Skeletal muscle satellite cell (primary cell): ENCODE results near the gene NUDT9.
"Not testable (repeated sequence)": the region's sequence is repeated elsewhere in the genome, so short reads cannot be mapped to it uniquely, and the experiment has no call there.

Experiments used
- H3K27me3 ChIP-seq: 2 replicates; pipeline ENCODE4 v1.7.0; 2013; ENCODE audit warnings: low read length; ENCODE audit not compliant: control insufficient read depth, insufficient read depth
- H3K36me3 ChIP-seq: 2 replicates; pipeline ENCODE4 v1.7.0; 2013; ENCODE audit warnings: mild to moderate bottlenecking, control low read depth, low read length; ENCODE audit not compliant: insufficient read depth
- H3K4me1 ChIP-seq: 2 replicates; pipeline ENCODE4 v1.7.0; 2013; ENCODE audit warnings: low read length; ENCODE audit not compliant: control insufficient read depth, insufficient read depth
- H3K4me2 ChIP-seq: 2 replicates; pipeline ENCODE4 v1.7.0; 2013; ENCODE audit warnings: mild to moderate bottlenecking, low read length
- H3K4me3 ChIP-seq: 2 replicates; pipeline ENCODE4 v1.7.0; 2013; ENCODE audit warnings: low read length
- H3K9ac ChIP-seq: 2 replicates; pipeline ENCODE4 v1.7.0; 2013; ENCODE audit warnings: mild to moderate bottlenecking, low read depth, low read length, moderate library complexity
- H3K9me3 ChIP-seq: replicated peaks from 2 replicates; pipeline ENCODE4 v1.7.0; 2013; ENCODE audit warnings: mild to moderate bottlenecking, control low read depth, low read length

NUDT9 gene

GRCh38 chr4:87409420-87409939, 12.9 kb upstream of the NUDT9 start:
- H3K4me3 ChIP-seq, result no peak overlapping the region
- no peaks in the 10 kb centered on the region for H3K36me3 ChIP-seq
- H3K4me2 ChIP-seq, result no peak overlapping the region
- H3K9ac ChIP-seq, result no peak overlapping the region
- H3K9me3 ChIP-seq, result no peaks in the 10 kb centered on the region
- peaks cover 33% of the 10 kb centered on the region for H3K27me3 ChIP-seq
- no peaks in the 10 kb centered on the region for H3K4me1 ChIP-seq

GRCh38 chr4:87410157-87410556, 12.2 kb upstream of the NUDT9 start:
- H3K9ac ChIP-seq, result no peak overlapping the region
- no peaks in the 10 kb centered on the region for H3K9me3 ChIP-seq
- H3K27me3 ChIP-seq, result peaks cover 27% of the 10 kb centered on the region
- H3K36me3 ChIP-seq, result no peaks in the 10 kb centered on the region
- no peaks in the 10 kb centered on the region for H3K4me1 ChIP-seq
- H3K4me2 ChIP-seq, result no peak overlapping the region
- no peak overlapping the region for H3K4me3 ChIP-seq

- no peak overlapping the region for H3K4me2 ChIP-seq
Measured at GRCh38 chr4:87410679-87411078, 11.7 kb upstream of the NUDT9 start.

GRCh38 chr4:87414816-87415215, 7.6 kb upstream of the NUDT9 start:
- H3K4me1 ChIP-seq, result no peaks in the 10 kb centered on the region
- H3K4me2 ChIP-seq, result no peak overlapping the region
- no peak overlapping the region for H3K9ac ChIP-seq
- peaks cover 5% of the 10 kb centered on the region for H3K27me3 ChIP-seq
- H3K9me3 ChIP-seq, result no peaks in the 10 kb centered on the region
- H3K36me3 ChIP-seq, result no peaks in the 10 kb centered on the region
- no peak overlapping the region for H3K4me3 ChIP-seq

More at GRCh38 chr4:87410679-87411078, 11.7 kb upstream of the NUDT9 start:
- Histone ChIP-seq H3K4me1 (no peaks in the 10 kb centered on the region), H3K4me3 (no peak overlapping the region), H3K9me3 (no peaks in the 10 kb centered on the region), H3K9ac (no peak overlapping the region), H3K27me3 (peaks cover 23% of the 10 kb centered on the region), H3K36me3 (no peaks in the 10 kb centered on the region)

DNA sequence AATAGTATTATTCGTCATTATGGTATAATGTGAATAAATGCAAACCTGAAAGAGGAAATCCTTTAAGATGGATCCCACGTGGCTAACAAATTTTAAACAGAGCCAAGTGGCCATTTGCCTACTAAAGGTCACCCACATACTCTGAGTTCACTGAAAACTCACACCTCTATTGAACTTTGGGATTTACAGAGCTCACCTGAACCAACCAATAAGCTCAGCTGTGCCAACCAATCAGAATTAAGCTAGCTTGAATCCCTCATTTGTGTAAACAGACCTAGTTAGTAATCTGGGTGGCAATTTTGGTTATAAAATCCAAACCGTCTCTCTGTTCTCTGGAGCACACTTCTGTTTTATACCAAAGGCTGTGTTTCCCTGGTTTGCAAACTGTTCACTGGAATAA, 5.4 kb upstream of the NUDT9 start:
- Histone ChIP-seq H3K4me2 (no peak overlapping the region), H3K27me3 (peaks cover 3% of the 10 kb centered on the region), H3K4me1 (peaks cover 4% of the 10 kb centered on the region), H3K4me3 (no peak overlapping the region), H3K9ac (no peak overlapping the region), H3K9me3 (no peaks in the 10 kb centered on the region), H3K36me3 (no peaks in the 10 kb centered on the region)

DNA sequence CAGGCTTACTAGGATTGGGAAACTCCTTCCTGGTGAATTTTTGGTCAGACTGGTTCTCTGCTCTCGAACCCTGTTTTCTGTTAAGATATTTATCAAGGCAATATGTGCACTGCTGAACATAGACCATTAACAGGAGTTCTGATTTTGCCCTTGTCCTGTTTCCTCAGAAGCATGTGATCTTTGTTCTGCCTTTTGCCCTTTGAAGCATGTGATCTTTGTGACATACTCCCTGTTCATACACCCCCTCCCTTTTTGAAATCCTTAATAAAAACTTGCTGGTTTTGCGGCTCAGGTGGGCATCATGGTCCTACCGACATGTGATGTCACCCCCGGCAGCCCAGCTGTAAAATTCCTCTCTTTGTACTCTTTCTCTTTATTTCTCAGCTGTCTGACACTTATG, 4.0 kb upstream of the NUDT9 start:
- not testable (repeated sequence) for H3K9ac ChIP-seq, H3K4me3 ChIP-seq, H3K4me1 ChIP-seq, H3K27me3 ChIP-seq, H3K4me2 ChIP-seq, H3K9me3 ChIP-seq, H3K36me3 ChIP-seq

DNA sequence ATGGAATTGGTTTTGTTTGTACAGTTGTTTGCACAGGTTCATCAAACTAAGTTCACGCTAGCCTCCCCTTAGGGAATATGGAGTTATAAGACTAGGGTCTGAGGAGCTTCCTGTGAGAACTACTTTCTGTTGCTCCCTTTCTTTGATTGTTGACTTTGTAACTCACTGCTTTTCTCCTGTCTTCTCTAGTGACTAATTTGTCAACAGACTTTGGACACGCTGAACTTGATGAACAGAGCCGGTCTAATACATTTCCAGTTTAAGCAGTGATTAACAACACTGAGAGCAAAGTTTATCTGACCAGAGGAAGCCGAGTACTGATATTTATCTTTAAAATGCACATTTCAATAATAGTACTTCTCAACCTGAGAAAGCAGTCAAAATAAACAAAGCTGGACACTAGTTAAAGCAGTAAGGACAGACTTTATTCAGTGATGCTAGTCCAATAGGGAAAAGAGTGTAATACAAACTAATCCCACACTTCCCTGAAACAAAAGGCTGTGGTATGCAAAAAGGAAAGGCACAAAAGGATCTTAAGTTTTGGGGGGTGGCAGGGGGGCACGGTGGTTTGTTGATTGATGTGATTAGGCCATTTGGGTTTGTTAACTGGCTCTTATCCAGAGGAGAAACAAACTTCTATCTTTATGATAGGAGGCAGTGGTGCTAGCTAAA, 2.7 kb upstream of the NUDT9 start:
- Histone ChIP-seq H3K4me3 (no peak overlapping the region), H3K4me2 (no peak overlapping the region), H3K36me3 (no peaks in the 10 kb centered on the region), H3K27me3 (no peaks in the 10 kb centered on the region), H3K4me1 (peaks cover 9% of the 10 kb centered on the region), H3K9ac (no peak overlapping the region), H3K9me3 (no peaks in the 10 kb centered on the region)

- Histone ChIP-seq H3K4me2 (no peak overlapping the region), H3K4me3 (no peak overlapping the region), H3K36me3 (no peaks in the 10 kb centered on the region), H3K27me3 (no peaks in the 10 kb centered on the region), H3K9ac (no peak overlapping the region), H3K9me3 (no peaks in the 10 kb centered on the region), H3K4me1 (peaks cover 15% of the 10 kb centered on the region)
Measured at GRCh38 chr4:87420276-87420830, 2.0 kb upstream of the NUDT9 start.

DNA sequence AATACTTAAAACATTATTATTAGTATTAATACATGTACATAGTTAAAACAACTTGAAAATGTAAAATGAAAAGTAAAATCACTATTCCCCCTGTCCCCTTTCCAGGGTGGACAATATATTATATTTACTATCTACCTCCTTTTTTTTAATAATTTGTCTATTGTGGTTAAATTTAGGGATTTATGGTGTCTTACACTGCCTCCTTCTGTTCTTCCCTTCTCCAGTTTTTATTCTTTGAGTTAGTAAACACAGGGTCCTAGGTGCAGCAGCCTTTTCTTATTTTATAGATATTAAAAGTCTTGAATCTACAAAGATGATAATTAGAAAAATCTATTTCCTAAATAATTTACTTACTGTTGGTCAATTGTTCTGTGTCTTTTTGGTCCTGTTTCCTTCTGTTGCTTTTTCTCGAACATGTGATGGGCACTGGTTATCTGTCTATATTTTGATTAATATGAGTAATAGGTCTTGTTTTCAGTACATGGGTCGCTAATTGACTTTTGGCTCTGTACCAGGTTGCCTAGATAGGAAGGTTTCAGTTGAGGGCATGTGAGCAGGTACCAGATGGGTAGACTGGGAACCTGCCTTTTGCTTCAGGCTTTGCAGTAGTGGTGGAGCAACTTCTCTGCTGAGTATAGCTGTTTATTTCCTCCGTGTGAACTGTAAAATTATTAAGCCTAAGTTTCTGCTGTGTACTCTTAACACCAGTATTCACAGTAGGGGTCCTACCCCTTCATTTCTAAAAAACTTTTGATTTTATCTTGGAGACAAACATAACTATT, 1.1 kb downstream of the NUDT9 start:
- Histone ChIP-seq H3K4me1 (peaks cover 23% of the 10 kb centered on the region), H3K9ac (peak overlapping the region; percentile 92), H3K27me3 (no peaks in the 10 kb centered on the region), H3K4me2 (peak overlapping the region; percentile 93), H3K9me3 (no peaks in the 10 kb centered on the region), H3K4me3 (peak overlapping the region; percentile 91), H3K36me3 (no peaks in the 10 kb centered on the region)

- H3K27me3 ChIP-seq, H3K36me3 ChIP-seq, H3K9me3 ChIP-seq: not testable (repeated sequence)
- peak overlapping the region; percentile 91 for H3K4me3 ChIP-seq
- peak overlapping the region; percentile 92 for H3K9ac ChIP-seq
- H3K4me2 ChIP-seq, result peak overlapping the region; percentile 93
- H3K4me1 ChIP-seq, result peaks cover 23% of the 10 kb centered on the region
Measured at GRCh38 chr4:87424099-87424543, 1.7 kb downstream of the NUDT9 start.

- Histone ChIP-seq H3K9me3 (no peaks in the 10 kb centered on the region), H3K4me1 (peaks cover 23% of the 10 kb centered on the region), H3K36me3 (no peaks in the 10 kb centered on the region), H3K9ac (no peak overlapping the region), H3K27me3 (no peaks in the 10 kb centered on the region), H3K4me3 (no peak overlapping the region), H3K4me2 (no peak overlapping the region)
Measured at GRCh38 chr4:87425711-87426110, 3.3 kb downstream of the NUDT9 start.
